ENCODE results near the gene FTO.

DNA sequence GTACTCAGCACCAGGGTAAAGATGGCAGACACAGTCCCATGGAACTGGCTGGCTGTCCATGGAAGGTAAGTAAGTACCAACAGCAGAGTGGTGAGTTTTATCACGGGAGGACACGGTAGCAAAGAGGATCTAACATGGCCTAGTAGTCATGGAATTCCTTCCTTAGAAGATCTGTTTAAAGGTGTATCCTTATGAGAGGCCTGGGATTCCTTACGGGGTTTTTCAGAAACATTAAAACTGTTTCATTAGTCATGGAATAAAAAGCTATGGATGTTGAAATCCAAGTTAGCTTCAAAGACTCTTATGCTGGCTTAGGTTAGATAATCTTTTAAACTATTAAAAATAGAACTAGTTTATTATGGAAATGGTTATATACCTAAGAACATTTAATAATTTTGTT lies 7.4 kb downstream of the FTO start:
- TF ChIP-seq, protein P1, sequence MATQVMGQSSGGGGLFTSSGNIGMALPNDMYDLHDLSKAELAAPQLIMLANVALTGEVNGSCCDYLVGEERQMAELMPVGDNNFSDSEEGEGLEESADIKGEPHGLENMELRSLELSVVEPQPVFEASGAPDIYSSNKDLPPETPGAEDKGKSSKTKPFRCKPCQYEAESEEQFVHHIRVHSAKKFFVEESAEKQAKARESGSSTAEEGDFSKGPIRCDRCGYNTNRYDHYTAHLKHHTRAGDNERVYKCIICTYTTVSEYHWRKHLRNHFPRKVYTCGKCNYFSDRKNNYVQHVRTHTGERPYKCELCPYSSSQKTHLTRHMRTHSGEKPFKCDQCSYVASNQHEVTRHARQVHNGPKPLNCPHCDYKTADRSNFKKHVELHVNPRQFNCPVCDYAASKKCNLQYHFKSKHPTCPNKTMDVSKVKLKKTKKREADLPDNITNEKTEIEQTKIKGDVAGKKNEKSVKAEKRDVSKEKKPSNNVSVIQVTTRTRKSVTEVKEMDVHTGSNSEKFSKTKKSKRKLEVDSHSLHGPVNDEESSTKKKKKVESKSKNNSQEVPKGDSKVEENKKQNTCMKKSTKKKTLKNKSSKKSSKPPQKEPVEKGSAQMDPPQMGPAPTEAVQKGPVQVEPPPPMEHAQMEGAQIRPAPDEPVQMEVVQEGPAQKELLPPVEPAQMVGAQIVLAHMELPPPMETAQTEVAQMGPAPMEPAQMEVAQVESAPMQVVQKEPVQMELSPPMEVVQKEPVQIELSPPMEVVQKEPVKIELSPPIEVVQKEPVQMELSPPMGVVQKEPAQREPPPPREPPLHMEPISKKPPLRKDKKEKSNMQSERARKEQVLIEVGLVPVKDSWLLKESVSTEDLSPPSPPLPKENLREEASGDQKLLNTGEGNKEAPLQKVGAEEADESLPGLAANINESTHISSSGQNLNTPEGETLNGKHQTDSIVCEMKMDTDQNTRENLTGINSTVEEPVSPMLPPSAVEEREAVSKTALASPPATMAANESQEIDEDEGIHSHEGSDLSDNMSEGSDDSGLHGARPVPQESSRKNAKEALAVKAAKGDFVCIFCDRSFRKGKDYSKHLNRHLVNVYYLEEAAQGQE (IDR thresholded peaks at IDR 0.05; ENCODE audit: borderline replicate concordance): no peak
- TF ChIP-seq EZH2 (IDR thresholded peaks at IDR 0.05; ENCODE audit: borderline replicate concordance, insufficient read depth, low read length, poor library complexity, severe bottlenecking): no peak
- TF ChIP-seq CTCF (IDR thresholded peaks at IDR 0.05; ENCODE audit: poor library complexity, severe bottlenecking): no peak
- no peak for TF ChIP-seq MXI1 (conservative IDR thresholded peaks at IDR 0.05; ENCODE audit: poor library complexity, severe bottlenecking)
- TF ChIP-seq POLR2AphosphoS5 (IDR thresholded peaks at IDR 0.05): no peak
- TF ChIP-seq TAF1 (IDR thresholded peaks at IDR 0.05; ENCODE audit: low read depth): no peak
- no peak for TF ChIP-seq EP300 (conservative IDR thresholded peaks at IDR 0.05; ENCODE audit: poor library complexity, severe bottlenecking)
- no peak for TF ChIP-seq SMC3 (conservative IDR thresholded peaks at IDR 0.05; ENCODE audit: poor library complexity)

Data from neural cell (in vitro differentiated cells).